Mesendoderm (in vitro differentiated cells): ENCODE measurements around the gene UBL4A.

Experiments used
- DNase-seq: peaks from one replicate; pipeline ENCODE4 v3.0.0; 2013
- H2AK5ac ChIP-seq: 2 replicates; pipeline ENCODE4 v1.6.1; 2013; ENCODE audit warnings: low read length, inconsistent platforms
- H2BK120ac ChIP-seq: 2 replicates; pipeline ENCODE4 v1.6.1; 2013; ENCODE audit warnings: low read depth, mild to moderate bottlenecking, low read length, moderate library complexity, mixed read lengths
- H2BK15ac ChIP-seq: replicated peaks from 2 replicates; pipeline ENCODE4 v1.6.1; 2013; ENCODE audit warnings: low read depth, mild to moderate bottlenecking, moderate library complexity
- H2BK5ac ChIP-seq: 2 replicates; pipeline ENCODE4 v1.6.1; 2013; ENCODE audit warnings: low read length, inconsistent platforms
- H3K18ac ChIP-seq: 2 replicates; pipeline ENCODE4 v1.6.1; 2013; ENCODE audit warnings: mild to moderate bottlenecking, low read length, mixed read lengths
- H3K23ac ChIP-seq: one replicate; pipeline ENCODE4 v1.6.1; 2013; ENCODE audit warnings: low read length
- H3K27ac ChIP-seq: 2 replicates; pipeline ENCODE4 v1.5.1; 2013; ENCODE audit warnings: low read depth, mild to moderate bottlenecking, inconsistent platforms, low read length, moderate library complexity
- H3K27me3 ChIP-seq: 2 replicates; pipeline ENCODE4 v1.6.1; 2013; ENCODE audit warnings: low read length, control low read depth, mild to moderate bottlenecking, inconsistent platforms; ENCODE audit not compliant: insufficient read depth, poor library complexity
- H3K36me3 ChIP-seq: 2 replicates; pipeline ENCODE4 v1.6.1; 2013; ENCODE audit warnings: low read length, inconsistent platforms; ENCODE audit not compliant: control insufficient read depth, insufficient read depth
- H3K4ac ChIP-seq: one replicate; pipeline ENCODE4 v1.6.1; 2013; ENCODE audit warnings: low read depth, mild to moderate bottlenecking, low read length, moderate library complexity
- H3K4me1 ChIP-seq: 2 replicates; pipeline ENCODE4 v1.6.1; 2013; ENCODE audit warnings: low read depth, low read length, inconsistent platforms; ENCODE audit not compliant: control insufficient read depth
- H3K4me2 ChIP-seq: 2 replicates; pipeline ENCODE4 v1.6.1; 2013; ENCODE audit warnings: low read length
- H3K4me3 ChIP-seq: 2 replicates; pipeline ENCODE4 v1.5.1; 2013; ENCODE audit warnings: mild to moderate bottlenecking, low read length
- H3K56ac ChIP-seq: one replicate; pipeline ENCODE4 v1.6.1; 2013; ENCODE audit warnings: low read length
- H3K79me1 ChIP-seq: 2 replicates; pipeline ENCODE4 v1.6.1; 2013; ENCODE audit warnings: low read length, inconsistent platforms
- H3K79me2 ChIP-seq: 2 replicates; pipeline ENCODE4 v1.6.1; 2013; ENCODE audit warnings: mild to moderate bottlenecking, low read length; ENCODE audit not compliant: control insufficient read depth, insufficient read depth
- H3K9ac ChIP-seq: 2 replicates; pipeline ENCODE4 v1.6.1; 2013; ENCODE audit warnings: low read length, inconsistent platforms
- H4K5ac ChIP-seq: one replicate; pipeline ENCODE4 v1.6.1; 2013; ENCODE audit warnings: low read length
- H4K8ac ChIP-seq: one replicate; pipeline ENCODE4 v1.6.1; 2013; ENCODE audit warnings: low read depth, mild to moderate bottlenecking, control low read depth, low read length, moderate library complexity
- WGBS: extraction: QIAGEN DNeasy Blood & Tissue Kit; methylation state at CpG from one replicate; pipeline ENCODE4 v1.1.7; 2013; ENCODE audit warnings: low lambda C conversion rate, missing lambda C conversion rate; ENCODE audit not compliant: insufficient coverage; ENCODE audit errors: extremely low coverage; 5-methylcytosine and 5-hydroxymethylcytosine counted together

UBL4A gene

DNA sequence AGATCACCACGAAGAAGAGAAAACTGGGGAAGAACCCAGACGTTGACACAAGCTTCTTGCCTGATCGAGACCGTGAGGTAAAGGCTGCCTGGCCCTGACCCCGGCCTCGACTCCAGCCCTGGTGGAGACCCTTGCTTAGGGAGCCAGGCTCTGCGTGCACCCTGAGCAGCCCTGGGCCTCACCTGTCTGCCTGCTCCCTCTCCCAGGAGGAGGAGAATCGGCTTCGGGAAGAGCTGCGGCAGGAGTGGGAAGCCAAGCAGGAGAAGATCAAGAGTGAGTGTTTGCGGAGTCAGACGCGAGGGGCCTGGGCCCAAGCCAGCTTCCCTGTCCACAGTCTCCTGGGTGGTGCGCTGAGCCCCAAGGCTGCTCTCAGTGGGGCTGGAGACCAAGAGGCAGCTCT is 37.9 kb downstream of the UBL4A start:
- H3K4me3 ChIP-seq, result no peak overlapping the region
- no peaks in the 10 kb centered on the region for H3K79me1 ChIP-seq
- no peak overlapping the region for H2AK5ac ChIP-seq
- H3K18ac ChIP-seq, result no peak overlapping the region
- no peak overlapping the region for H2BK15ac ChIP-seq
- H3K4me2 ChIP-seq, result no peak overlapping the region
- H3K27me3 ChIP-seq, result no peaks in the 10 kb centered on the region
- H3K4ac ChIP-seq, result no peak overlapping the region
- H4K5ac ChIP-seq, result no peak overlapping the region
- no peak overlapping the region for H3K27ac ChIP-seq
- no peaks in the 10 kb centered on the region for H3K4me1 ChIP-seq
- H3K56ac ChIP-seq, result no peak overlapping the region
- no peaks in the 10 kb centered on the region for H3K36me3 ChIP-seq
- no peak overlapping the region for H4K8ac ChIP-seq
- H3K23ac ChIP-seq, result no peak overlapping the region
- H3K79me2 ChIP-seq, result no peaks in the 10 kb centered on the region
- H2BK120ac ChIP-seq, result no peak overlapping the region
- H2BK5ac ChIP-seq, result no peak overlapping the region
- DNase-seq, result no peak
- WGBS, result no CpG with 5 or more reads among the region's 14 CpGs
- H3K9ac ChIP-seq, result no peak overlapping the region

DNA sequence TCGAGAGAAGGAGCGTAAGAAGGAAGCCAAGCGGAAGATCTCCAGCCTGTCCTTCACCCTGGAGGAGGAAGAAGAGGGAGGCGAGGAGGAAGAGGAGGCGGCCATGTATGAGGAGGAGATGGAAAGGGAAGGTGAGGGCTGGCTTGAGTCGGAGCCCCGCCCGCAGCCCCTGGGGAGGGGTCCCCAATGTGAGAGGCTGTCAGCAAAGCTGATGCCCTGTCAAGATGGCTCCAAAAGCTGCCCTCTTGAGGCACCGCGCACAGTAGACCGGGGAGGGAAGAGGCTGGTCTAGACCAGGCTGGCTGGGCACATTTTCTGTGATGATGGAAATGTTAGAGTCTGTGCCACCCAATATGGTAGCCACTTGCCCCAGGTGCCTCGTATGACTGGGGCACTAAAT is 40.0 kb downstream of the UBL4A start:
- Histone ChIP-seq H3K36me3 (no peaks in the 10 kb centered on the region), H3K4me1 (no peaks in the 10 kb centered on the region), H3K4me3 (no peak overlapping the region), H3K18ac (no peak overlapping the region), H2BK5ac (no peak overlapping the region), H3K23ac (no peak overlapping the region), H4K5ac (no peak overlapping the region), H2AK5ac (no peak overlapping the region), H3K27ac (no peak overlapping the region), H3K4me2 (no peak overlapping the region), H3K79me1 (no peaks in the 10 kb centered on the region), H3K79me2 (no peaks in the 10 kb centered on the region), H3K27me3 (no peaks in the 10 kb centered on the region), H3K4ac (no peak overlapping the region), H2BK15ac (no peak overlapping the region), H2BK120ac (no peak overlapping the region), H3K9ac (no peak overlapping the region), H4K8ac (no peak overlapping the region), H3K56ac (no peak overlapping the region)
- DNase-seq, result no peak
- WGBS, result no CpG with 5 or more reads among the region's 12 CpGs

DNA sequence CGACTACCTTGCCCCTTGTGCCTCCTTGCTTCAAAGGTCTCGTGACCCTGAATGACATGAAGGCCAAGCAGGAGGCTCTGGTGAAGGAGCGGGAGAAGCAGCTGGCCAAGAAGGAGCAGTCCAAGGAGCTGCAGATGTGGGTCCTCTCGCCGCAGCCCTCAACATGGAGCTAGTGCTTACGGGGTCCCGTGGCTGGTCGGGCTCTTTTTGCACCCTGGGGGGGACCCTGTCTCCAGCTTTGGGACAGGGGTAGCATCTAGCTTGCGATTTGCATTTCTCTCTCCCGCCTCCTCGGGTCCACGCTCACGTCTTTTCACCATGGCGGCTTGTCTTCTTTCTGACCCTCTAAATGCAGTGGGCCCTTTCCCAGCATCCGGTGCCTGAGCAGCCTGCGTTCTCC is 40.6 kb downstream of the UBL4A start:
- no peak overlapping the region for H3K9ac ChIP-seq

DNA sequence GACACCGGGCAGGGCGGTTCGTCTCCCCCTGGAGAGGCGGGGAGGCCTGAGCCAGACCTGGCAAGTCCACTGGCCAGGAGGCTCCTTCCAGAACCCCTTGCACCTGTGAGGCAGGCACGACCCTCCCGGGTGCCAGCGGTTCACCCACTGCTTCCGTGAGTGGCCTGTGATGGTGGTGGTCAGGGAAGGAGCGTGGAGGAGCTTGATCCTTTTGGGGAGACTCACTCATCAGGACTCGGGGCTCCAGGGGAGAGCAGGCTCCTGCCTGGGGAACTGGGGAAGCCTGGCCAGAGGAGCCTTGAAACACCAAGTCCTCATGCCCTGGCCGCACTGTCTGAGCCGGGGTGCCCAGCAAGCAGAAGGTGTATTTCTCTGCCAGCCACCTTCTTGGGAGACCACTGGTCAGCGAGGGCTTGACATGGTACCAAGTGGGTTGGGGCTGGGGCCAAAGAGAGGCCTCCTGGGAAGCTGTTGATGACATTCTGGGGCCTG is 41.6 kb downstream of the UBL4A start:
- Histone ChIP-seq H3K4ac (no peak overlapping the region), H3K79me2 (no peaks in the 10 kb centered on the region), H3K27me3 (no peaks in the 10 kb centered on the region), H2BK15ac (no peak overlapping the region), H3K56ac (peak overlapping the region; percentile 82), H3K4me2 (peak overlapping the region; percentile 11), H3K27ac (no peak overlapping the region), H3K4me3 (no peak overlapping the region), H2BK120ac (no peak overlapping the region), H2BK5ac (no peak overlapping the region), H3K23ac (no peak overlapping the region), H4K5ac (no peak overlapping the region), H3K79me1 (no peaks in the 10 kb centered on the region), H3K9ac (peak overlapping the region; percentile 71), H3K4me1 (no peaks in the 10 kb centered on the region), H3K18ac (no peak overlapping the region), H3K36me3 (peaks cover 2% of the 10 kb centered on the region), H4K8ac (no peak overlapping the region), H2AK5ac (no peak overlapping the region)
- WGBS, result no CpG with 5 or more reads among the region's 13 CpGs
- DNase-seq, result no peak

More for the DNA sequence above, 40.6 kb downstream of the UBL4A start:
- H3K27me3 ChIP-seq, result no peaks in the 10 kb centered on the region
- H3K79me1 ChIP-seq, result no peaks in the 10 kb centered on the region
- H3K56ac ChIP-seq, result no peak overlapping the region
- no peak overlapping the region for H4K8ac ChIP-seq
- H4K5ac ChIP-seq, result no peak overlapping the region
- H3K4me1 ChIP-seq, result no peaks in the 10 kb centered on the region
- H3K18ac ChIP-seq, result no peak overlapping the region
- H3K23ac ChIP-seq, result no peak overlapping the region
- no peak overlapping the region for H3K4ac ChIP-seq
- no peak overlapping the region for H2BK120ac ChIP-seq
- no peak overlapping the region for H2AK5ac ChIP-seq
- no peaks in the 10 kb centered on the region for H3K36me3 ChIP-seq
- H3K4me2 ChIP-seq, result no peak overlapping the region
- H2BK15ac ChIP-seq, result no peak overlapping the region
- no peak overlapping the region for H3K27ac ChIP-seq
- no peaks in the 10 kb centered on the region for H3K79me2 ChIP-seq
- no peak overlapping the region for H3K4me3 ChIP-seq
- H2BK5ac ChIP-seq, result no peak overlapping the region
- no peak for DNase-seq
- WGBS, result no CpG with 5 or more reads among the region's 16 CpGs

DNA sequence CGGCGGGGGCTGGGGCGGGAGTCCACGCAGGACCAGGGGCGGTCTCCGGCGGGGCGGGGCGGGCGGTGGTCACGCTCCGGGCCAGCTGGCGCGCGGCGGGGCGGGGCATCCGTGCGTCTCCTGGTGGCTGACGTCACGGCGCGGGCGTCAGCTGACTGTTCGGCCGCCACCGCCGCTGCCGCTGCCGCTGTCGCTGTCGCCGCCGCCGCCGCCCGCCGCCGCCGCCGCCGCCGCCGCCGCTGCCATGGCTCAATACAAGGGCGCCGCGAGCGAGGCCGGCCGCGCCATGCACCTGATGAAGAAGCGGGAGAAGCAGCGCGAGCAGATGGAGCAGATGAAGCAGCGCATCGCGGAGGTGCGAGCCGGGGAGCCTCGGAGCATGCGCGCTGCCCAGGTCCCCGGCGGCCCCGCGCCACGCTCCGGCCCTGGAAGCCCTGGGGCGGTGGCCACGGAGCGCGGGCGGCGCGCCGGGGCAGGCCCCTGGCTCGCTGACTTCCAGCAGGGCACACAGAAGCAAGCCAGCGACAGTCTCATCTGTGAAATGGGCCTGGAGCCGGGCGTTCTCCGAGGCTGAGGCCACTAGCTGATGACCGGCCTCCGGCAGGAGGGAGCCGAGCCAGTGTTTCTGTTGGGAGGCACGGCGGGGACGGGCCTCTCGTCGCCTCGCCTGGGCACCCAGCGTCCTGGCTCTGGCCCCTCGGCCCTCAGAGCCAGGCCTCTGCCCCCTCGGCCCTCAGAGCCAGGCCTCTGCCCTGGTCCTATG is 42.2 kb downstream of the UBL4A start, which contains the start of gene FAM50A:
TSS of gene FAM50A (plus strand) at position 150 of the 763 bp plus-strand sequence. CDS start at position 245, 95 bp downstream.
- H3K9ac ChIP-seq, result peak within 1 kb of the TSS; percentile 71

More for the DNA sequence above, 42.2 kb downstream of the UBL4A start, which contains the start of gene FAM50A:
- Histone ChIP-seq H3K27me3 (no peaks in the 10 kb centered on the region), H3K56ac (peak within 1 kb of the TSS; percentile 82), H4K5ac (no peak within 1 kb of the TSS), H3K79me1 (no peaks in the 10 kb centered on the region), H2BK5ac (no peak within 1 kb of the TSS), H3K27ac (peak within 1 kb of the TSS; percentile 64), H4K8ac (no peak within 1 kb of the TSS), H3K18ac (no peak within 1 kb of the TSS), H2AK5ac (no peak within 1 kb of the TSS), H3K4me3 (peak within 1 kb of the TSS; percentile 32), H2BK120ac (no peak within 1 kb of the TSS), H3K23ac (no peak within 1 kb of the TSS), H3K79me2 (no peaks in the 10 kb centered on the region), H2BK15ac (no peak within 1 kb of the TSS), H3K36me3 (peaks cover 2% of the 10 kb centered on the region), H3K4me1 (no peaks in the 10 kb centered on the region), H3K4ac (peak within 1 kb of the TSS; percentile 64), H3K4me2 (peak within 1 kb of the TSS; percentile 22)
- peak; percentile 51 for DNase-seq
- WGBS, result no CpG with 5 or more reads among the region's 94 CpGs
